Daoy (cell line): Measurements from ENCODE around the gene GPC6. TPM values are rescaled to one million over a fixed set of nuclear protein-coding genes. Genes with fewer than 3 reads are reported as not detected.

Source experiments
- DNase-seq: peaks from one replicate; pipeline ENCODE4 v3.0.0-alpha.2; 2015; ENCODE audit warnings: low read depth
- total RNA-seq: library from RNA; depleted of rRNA; stranded (reverse); fragments of >200 nt; shearing (Covaris generic); gene quantifications from 2 replicates; pipeline ENCODE4 v1.2.3, GENCODE V29; 2014

The GPC6 gene
- total RNA-seq, 1 experiment from 2014 or later = 1.1 TPM

DNA sequence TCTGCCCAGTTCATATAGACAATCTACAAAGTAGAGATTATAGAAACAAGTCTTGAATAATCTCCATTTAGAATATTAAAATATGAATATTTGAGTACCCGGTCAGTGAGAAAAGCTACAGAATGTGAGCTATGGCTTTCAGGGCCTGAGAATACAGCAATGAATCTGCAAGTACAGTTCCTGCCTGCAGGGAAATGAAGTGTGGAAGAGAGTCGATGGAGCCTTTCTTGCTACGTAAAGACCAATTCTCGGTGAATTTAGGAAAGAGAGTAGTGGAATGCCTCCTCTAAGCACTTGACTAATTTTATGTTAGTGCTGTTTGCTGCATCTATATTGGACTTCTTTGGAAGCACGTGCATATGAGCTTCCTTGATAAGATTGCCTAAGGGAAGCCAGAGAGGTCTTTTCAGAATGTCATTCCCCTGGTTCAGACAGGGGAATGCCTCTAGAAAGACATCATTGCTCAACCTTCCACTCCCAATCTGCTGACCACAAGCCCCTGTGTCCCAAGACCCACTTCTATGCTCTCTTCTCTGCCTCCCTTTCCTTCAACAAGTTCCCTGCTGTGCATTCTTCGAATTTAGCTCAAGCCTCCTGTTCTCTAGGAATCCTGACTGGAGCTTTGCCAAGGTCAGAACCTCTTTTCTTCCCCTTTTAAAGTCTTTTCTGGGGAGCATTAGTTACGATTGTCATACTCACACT, 41.9 kb downstream of the GPC6 start:
- DNase-seq = no peak

DNA sequence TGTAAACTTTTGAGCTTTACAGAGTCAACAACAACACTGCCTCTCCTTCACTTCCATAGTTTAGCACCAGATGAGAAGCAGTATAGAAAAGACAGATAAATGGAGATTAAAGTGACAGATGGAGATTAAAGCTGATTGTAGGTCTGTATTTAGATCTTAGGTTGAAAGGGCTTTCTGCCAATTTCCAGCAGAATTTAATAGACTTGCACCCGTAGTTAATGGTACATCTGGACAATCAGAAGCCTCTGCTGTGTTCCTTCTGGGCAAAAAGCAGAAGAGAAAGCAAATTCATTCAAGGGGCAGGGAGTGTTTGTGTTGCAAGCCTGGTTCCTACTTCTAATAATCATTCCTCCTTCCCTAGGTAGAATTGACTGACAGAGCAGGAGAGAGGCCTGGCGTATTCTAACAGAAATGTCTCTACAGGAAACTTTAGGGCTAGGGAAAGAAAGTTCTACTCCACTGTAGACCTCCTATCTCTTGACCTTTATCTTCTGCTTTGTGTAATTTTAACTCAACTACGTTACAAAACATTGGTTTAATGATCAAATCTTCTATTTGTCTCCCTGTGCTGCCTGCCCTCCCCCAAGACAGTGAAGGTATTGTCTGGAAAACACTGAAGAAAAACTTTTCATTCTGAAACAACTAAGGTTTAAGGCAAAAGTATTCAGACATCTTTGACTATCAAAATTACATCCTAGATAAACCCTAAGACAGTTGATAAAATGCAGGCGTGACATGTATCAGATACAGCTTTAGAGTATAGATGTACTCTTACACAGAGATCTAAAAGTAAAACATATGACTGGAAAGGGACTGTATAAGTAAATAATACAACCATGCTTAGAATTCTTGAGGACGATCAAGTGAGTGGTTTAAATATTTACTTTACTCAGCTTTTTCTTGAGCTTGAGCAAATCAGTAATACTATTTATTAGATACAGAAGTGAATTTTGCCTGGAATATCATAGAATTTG, 44.4 kb downstream of the GPC6 start:
- DNase-seq = no peak

DNA sequence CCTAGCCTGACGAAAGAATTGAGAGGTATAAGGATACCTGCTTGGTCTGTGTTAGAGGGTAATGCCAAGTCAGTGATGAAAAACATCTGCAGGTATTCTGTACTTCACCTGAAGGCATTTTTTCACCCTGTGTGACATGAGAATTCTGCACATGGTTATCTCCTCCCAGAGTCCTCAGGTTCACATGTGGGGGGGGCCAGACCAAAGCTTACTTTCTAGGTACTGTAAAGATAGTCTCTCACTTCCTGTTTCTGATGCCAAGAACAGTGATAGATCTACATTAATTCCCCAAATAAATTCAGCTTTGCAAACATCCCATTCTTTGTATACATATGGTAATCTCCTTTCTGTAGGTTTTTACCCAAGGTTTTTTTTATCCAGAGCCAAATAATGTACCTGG, 53.4 kb downstream of the GPC6 start:
- DNase-seq = no peak

DNA sequence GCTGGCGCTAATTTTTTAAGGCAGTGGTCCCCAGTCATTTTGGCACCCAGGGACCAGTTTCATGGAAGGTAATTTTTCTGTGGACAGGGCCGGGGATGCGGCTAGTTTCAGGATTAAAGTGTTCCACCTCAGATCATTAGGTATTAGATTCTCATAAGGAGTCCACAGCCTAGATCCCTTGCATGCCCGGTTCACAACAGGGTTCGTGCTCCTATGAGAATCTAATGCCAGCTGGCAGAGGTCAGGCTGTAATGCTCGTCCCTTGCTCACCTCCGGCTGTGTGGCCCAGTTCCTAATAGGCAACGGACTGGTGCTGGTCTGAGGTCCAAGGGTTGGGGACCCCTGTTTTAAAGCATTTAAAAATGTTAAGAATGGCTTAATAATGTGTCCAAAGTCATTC, 54.1 kb downstream of the GPC6 start:
- no peak for DNase-seq

DNA sequence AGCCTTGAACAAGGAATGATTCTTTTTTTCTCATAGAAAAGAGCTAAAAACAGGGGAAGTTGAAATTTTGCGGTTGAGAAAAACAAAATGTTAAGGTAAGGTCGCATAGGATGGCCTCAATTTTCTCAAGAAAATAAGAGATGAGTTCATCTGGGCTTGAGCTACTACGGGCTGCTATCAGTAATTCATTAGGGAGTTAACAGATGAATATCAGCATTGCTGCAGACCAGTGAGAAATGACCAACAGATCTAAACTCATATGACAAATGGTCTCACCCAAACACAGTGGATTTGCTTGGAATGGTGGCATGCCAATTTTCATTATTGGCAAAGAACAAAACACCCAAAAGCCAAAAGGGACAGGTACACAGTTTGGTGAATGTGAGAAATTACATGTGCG, 56.6 kb downstream of the GPC6 start:
- DNase-seq = no peak

DNA sequence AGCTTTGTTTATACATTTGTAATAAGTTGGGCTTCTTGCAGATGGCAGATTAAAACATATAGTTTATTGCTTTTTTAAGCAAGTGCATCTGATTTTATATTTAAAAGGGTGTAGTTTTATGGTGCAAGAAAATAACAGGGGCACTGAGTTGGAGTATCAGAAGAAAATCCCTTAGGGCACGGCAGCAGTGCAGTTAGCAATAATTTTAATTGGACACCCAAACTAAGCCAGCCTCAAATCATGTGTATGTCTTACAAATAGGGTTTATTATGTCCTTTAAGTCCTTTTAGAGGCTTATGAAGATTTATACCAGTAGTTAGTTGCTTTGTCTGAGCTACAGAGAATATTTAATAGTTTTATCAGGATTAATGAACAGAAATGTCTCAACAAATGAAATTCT, 57.5 kb downstream of the GPC6 start:
- DNase-seq = no peak

DNA sequence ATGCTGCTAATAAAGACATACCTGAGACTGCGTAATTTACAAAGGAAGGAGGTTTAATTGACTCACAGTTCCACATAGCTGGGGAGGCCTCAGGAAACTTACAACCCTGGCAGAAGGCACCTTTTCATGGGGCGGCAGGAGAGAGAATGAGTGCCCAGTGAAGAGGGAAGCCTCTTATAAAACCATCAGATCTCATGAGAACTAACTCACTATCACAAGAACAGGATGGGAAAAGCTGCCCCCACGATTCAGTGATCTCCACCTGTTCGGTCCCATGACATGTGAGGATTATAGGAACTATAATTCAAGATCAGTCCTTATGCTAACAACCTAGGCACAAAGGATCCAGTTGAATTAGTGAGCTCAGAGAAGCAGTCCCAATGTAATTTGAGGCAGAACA, 59.4 kb downstream of the GPC6 start:
- DNase-seq = no peak

DNA sequence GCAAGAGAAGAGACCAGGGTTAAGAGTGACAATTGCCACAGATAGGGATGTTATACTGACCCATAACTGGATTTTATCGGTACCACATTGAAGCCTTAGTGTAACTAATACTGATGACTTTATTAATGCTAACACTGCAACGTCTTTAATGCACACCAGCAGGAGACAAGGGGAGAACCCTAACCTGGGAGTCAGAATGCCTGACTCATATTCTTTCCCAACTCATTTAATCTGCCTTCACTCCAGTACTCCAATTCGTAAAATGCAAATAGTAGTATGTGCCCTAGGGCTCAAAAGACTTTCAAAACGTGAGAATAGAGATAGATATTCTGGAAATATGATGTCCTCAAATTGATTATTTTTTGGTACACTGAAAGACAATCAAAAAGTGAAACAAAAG, 62.4 kb downstream of the GPC6 start:
- no peak for DNase-seq

DNA sequence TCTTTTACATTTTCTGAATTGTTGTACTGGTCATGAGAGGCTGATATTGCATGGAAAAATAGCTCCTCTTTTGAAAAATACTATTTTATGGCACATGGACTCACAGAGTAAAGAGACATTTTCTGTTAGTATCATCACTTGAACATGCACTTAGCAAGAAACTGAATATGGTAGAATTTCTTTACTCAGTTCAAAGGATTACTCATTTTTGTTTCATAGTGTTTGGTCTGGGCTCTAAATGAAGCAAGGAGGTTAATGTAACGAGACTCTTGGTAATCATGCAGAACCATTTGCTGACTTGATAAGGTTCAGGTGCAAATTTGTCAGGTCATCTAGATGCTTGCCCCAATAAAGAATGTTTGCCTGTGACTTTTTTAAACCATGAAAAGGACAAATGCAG, 63.2 kb downstream of the GPC6 start:
- no peak for DNase-seq

DNA sequence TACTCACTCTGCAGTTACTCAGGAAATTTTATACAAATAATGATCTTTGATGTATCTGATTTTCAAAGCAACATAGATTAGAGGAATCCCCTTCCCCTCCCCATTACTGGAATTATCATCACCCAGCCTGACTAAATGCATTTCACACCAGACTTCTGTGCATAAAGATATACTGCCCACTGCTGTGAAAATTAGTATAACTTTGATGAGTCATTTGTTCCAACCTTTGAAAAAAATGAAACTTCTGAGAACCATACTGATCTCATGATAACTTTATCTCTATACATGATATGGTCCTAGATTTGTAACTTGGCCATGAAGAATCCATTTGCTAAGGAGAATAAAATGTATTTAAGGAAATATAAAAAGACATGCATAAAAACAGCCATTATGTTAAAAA, 63.9 kb downstream of the GPC6 start:
- DNase-seq = no peak

DNA sequence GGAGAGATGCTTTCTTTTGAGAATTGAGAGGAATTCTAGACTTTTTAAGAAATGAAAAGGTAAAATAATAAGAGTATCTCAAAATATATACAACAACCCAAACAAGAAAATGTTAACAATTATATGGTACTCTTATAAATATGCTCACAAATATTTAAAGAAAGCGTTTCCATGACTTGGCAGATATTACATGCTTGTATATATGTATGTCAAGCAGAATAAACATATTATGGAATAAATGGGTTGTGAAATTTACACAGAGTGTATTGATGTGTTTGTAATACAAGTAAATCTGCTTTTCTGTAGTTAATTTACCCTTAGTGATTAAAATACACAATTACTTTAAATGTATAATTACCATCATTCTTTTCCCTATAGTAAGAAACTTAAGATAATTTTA, 65.8 kb downstream of the GPC6 start:
- DNase-seq = no peak

DNA sequence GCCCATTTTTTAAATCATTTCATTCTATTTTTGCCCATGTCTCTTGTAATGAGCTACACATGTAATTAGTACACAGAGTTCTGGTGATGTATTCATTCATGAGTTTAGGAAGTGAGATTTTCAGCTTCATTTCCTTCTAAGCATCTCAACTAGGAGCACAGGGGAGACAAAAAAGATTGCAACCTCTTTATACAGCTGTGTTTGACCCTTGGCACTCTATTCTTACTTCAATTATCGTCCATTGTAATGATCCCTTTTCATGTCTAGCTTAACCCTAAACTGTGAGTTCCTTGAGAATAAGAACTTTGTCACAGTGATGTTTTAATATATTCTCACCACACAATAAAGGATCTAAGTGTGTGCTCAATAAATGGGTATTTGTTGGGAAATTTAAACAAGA, 67.1 kb downstream of the GPC6 start:
- no peak for DNase-seq

DNA sequence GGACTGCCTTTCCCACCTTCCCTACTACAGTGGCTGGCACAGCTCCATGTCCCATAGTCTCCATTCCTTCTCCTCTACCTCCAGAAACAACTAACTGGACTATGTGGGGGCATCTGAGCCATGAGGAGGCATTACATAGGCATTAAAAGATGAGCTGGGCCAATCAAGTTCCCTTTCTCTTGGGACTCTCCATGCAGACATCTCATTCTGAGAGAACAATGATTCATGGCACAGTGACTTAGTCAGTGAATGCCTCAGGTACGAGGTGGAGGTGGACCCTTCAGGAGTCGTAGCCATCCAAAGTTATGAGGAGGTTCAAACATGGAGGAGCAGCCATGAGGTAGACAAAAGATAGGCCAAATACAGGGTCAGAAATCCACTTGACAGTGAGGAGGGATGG, 70.0 kb downstream of the GPC6 start:
- DNase-seq = no peak

DNA sequence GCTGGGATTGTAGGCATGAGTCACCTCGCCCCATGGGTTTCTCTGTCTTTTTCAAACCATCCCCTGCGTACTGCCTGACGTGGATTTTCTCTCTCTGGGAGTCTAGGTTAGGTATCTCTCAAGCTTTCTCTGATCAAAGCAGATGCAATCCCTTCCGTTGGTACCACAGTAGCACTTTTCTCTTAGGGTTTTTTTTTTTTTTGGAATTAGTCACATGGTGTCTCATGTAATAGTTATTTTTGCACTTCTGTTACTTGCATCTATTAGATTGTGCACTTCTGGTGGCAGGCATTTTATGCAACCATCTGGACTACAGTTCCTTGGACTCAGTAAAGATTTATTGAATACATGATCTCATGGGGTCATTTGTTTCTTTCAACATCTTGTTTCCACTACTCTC, 72.1 kb downstream of the GPC6 start:
- no peak for DNase-seq

DNA sequence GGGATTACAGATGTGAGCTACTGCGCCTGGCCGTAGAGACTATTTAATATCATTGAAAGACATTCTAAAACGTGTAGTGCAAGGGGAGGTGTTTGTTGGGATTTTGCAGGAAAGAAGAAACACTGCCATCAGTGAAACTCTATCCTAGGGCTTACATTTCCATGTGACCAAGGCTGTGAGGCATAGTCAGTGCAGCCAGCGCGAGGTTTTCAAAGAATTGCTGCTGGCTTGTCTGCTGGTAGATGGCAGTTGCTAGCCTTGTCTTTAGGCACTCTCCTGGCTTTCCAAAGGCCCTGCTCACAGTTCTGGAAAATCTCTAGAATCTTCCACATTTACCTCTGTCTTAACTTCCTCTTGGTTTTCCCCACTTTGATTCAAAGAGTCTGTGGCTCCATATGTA, 77.5 kb downstream of the GPC6 start:
- DNase-seq = no peak

DNA sequence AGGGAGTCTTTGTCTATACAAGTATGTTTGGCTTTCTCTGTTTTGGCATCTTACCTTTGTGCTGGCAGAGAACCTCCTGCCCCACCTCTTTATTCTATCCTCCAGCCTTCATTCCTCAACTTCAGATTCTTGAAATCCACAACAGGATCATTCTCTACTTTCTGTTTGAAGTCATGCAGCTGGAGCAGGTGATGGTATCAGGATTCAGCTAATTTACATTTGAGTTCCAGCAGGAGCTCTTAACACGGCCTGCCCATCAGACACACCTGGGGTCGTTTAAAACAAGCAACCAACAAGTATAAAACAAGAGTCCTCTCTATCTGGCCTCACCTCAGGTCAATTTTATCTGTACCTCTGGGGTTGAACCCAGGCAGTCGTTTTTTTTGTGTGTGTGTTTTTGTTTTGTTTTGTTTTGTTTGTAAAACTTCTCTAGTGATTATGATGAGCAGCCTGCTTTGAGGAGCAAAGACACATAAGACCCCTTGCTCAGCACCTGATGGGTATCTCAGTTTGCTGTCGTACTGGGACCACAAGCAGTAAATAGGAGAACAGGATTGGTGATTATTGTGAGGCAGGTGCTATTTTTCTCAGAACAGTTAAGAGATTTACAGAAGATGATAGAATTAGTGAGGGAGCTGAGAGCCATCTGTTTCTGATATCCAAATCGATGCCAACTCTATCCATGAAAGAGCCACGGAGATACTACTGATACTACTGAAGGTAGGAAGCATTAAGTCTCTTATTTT, 78.4 kb downstream of the GPC6 start:
- DNase-seq = no peak

DNA sequence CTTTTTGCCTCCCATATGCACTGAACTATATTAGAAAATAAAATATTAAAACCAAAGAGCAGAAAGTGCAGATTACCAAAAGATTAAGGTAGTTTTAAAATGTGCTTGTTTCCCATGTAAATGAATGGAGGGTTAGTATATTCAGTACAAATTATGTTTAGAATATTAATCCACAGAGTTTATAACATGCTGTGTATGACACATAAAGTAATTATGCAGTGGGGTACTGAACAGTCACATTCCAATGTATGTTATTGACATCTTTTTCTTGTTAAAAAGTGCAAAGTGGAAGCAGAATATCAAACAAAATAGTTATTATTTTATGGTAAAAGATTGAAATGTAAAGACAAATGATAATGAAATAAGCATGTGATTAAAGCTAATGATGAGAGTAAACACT, 79.3 kb downstream of the GPC6 start:
- DNase-seq = no peak

DNA sequence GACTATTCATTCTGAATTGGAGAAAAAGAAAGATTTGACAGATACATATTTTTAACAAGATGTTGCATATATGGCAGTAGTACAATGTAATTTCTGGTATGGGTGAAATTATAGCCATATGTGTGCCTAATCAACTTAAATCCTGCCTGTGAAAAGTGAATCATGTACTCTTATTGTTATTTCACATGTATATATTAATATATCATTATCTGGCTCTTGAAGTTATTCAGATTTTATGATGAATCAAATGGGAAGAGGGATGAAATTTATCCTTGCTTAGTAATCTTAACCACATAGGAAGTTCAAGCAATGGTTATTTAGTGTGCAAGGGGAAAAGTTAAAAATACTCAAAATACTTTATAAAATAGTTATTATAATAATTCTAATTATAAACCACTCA, 80.5 kb downstream of the GPC6 start:
- DNase-seq = no peak

DNA sequence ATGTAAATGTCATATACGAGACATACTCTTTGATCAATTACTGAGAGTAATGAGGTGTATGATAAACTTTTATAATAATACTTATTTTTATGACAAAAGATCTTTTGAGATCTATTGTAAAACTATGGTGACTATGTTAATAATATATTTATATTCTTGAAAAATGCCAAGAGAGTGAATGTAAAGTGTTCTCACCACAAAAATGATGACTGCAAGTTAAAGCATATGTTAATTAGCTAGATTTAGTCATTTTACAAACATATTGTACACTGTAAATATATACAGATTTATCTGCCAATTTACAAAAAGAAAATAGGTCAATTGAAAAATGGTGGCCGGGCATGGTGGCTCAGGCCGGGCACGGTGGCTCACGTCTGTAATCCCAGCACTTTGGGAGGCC, 81.0 kb downstream of the GPC6 start:
- no peak for DNase-seq

DNA sequence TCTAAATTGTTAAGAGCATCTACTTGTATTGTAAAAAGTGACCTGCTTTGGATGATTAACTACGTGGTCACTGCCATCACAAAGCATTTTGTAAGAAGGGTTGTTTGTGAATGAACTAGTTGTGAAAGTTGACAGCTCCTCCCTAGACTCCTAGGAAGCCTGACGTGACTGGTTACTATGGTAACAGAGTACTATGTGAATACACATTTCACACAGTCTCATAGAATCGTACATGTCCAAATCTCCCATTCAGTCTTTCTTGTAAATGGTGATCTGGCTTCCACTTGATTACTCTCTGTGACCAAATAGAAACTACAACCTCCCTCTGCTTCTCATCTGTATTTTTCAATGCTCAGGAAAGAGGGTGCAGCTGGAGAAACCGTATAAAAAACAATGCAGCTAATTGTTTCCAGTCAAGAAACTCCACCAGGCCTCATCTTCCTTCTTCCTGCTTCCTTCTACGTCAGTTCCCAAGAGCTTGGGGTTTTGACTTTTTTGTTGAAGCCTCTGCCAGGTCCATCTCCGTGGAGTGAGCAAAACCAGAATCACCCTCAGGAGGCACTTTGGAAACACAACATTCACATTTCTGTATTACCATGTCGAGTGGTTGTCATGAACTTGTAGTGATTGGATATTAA, 83.4 kb downstream of the GPC6 start:
- DNase-seq = no peak

DNA sequence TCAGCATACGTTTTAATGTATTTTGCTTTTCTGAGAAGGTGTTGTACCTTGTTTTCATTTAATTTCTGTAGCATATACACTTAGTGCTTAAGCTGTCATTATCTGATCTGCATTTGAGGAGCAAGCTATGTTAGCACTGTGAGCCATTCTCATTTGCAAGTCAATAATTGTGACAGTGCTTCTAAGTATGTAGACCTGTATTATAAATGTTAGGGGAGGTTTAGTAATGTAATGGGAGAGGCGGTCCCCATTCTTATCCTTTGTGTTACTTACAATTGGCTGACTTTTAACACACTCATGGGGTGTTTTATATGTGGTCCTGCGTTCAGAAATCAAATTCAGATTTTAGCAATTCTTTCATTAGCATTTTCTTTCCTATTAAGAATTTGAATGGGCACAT, 90.2 kb downstream of the GPC6 start:
- no peak for DNase-seq
